HAP-1 (cell line): ENCODE results near the gene ACOX3.
"Not testable (repeated sequence)": the region's sequence is repeated elsewhere in the genome, so short reads cannot be mapped to it uniquely, and the experiment has no call there.

ENCODE experiments used
- DNase-seq, 2 experiments: peaks; one replicate each; pipeline ENCODE4 v3.0.0-alpha.2; 2016 to 2020; ENCODE audit warnings: low spot score in 2 of 2
- H3K27me3 ChIP-seq: fragments of 250-450 bp; sonication (Bioruptor Pico); 2 replicates; pipeline ENCODE4 v1.5.1; 2020; ENCODE audit warnings: low read depth, mild to moderate bottlenecking, moderate library complexity
- H3K36me3 ChIP-seq: fragments of 250-450 bp; sonication (Bioruptor Pico); replicated peaks from 2 replicates; pipeline ENCODE4 v1.5.1; 2020; ENCODE audit warnings: mild to moderate bottlenecking
- H3K4me1 ChIP-seq: fragments of 250-450 bp; sonication (Bioruptor Pico); 2 replicates; pipeline ENCODE4 v1.5.1; 2020; ENCODE audit warnings: mild to moderate bottlenecking
- H3K4me3 ChIP-seq: fragments of 250-450 bp; sonication (Bioruptor Pico); 2 replicates; pipeline ENCODE4 v1.5.1; 2020; ENCODE audit warnings: mild to moderate bottlenecking, moderate library complexity
- H3K9me3 ChIP-seq: fragments of 250-450 bp; sonication (Bioruptor Pico); 2 replicates; pipeline ENCODE4 v1.5.1; 2020; ENCODE audit warnings: mild to moderate bottlenecking, moderate library complexity
- in situ Hi-C: fragments of 300-500 bp; cut with MboI; formaldehyde crosslinking; loops from 3 replicates; pipeline ENCODE4 v1.14.3; 2020; ENCODE audit warnings: low sequenced_read_pairs, inconsistent platforms, mixed read lengths

The ACOX3 gene

GRCh38 chr4:8355864-8356565, 84.5 kb downstream of the ACOX3 start:
- Histone ChIP-seq H3K36me3 (no peaks in the 10 kb centered on the region), H3K4me3 (no peak overlapping the region), H3K27me3 (no peaks in the 10 kb centered on the region), H3K9me3 (peaks cover 4% of the 10 kb centered on the region), H3K4me1 (peaks cover 22% of the 10 kb centered on the region)
- no peak for DNase-seq
- in situ Hi-C loops: no loop called here

- H3K4me1 ChIP-seq: peaks cover 22% of the 10 kb centered on the region
- no peaks in the 10 kb centered on the region for H3K36me3 ChIP-seq
- in situ Hi-C loops: no loop called here
- no peaks in the 10 kb centered on the region for H3K27me3 ChIP-seq
- H3K4me3 ChIP-seq: no peak overlapping the region
- peaks cover 4% of the 10 kb centered on the region for H3K9me3 ChIP-seq
- DNase-seq: no peak
These were observed 85.2 kb downstream of the ACOX3 start for GRCh38 chr4:8355306-8355705.

GRCh38 chr4:8353912-8354453, 86.5 kb downstream of the ACOX3 start:
- DNase-seq: no peak
- H3K4me3 ChIP-seq: no peak overlapping the region
- no peaks in the 10 kb centered on the region for H3K27me3 ChIP-seq
- no peaks in the 10 kb centered on the region for H3K36me3 ChIP-seq
- peaks cover 14% of the 10 kb centered on the region for H3K4me1 ChIP-seq
- in situ Hi-C loops: no loop called here
- H3K9me3 ChIP-seq: peaks cover 3% of the 10 kb centered on the region

- Histone ChIP-seq H3K4me3 (no peak overlapping the region), H3K9me3 (no peaks in the 10 kb centered on the region; the same call in none of the 2 replicates), H3K4me1 (peaks cover 8% of the 10 kb centered on the region), H3K27me3 (no peaks in the 10 kb centered on the region), H3K36me3 (no peaks in the 10 kb centered on the region)
- in situ Hi-C loops: no loop called here
- DNase-seq: no peak
These were observed 87.3 kb downstream of the ACOX3 start for GRCh38 chr4:8353158-8353669.

GRCh38 chr4:8352368-8353157, 88.0 kb downstream of the ACOX3 start:
- no peaks in the 10 kb centered on the region; the same call in none of the 2 replicates for H3K9me3 ChIP-seq
- in situ Hi-C loops: no loop called here
- no peak for DNase-seq
- H3K27me3 ChIP-seq: no peaks in the 10 kb centered on the region
- no peaks in the 10 kb centered on the region for H3K36me3 ChIP-seq
- no peak overlapping the region for H3K4me3 ChIP-seq
- H3K4me1 ChIP-seq: peaks cover 3% of the 10 kb centered on the region

- H3K4me1 ChIP-seq: no peaks in the 10 kb centered on the region
- H3K9me3 ChIP-seq: no peaks in the 10 kb centered on the region; the same call in none of the 2 replicates
- no peak for DNase-seq
- no peak overlapping the region for H3K4me3 ChIP-seq
- in situ Hi-C loops: no loop called here
- no peaks in the 10 kb centered on the region for H3K27me3 ChIP-seq
- no peaks in the 10 kb centered on the region for H3K36me3 ChIP-seq
These were observed 88.6 kb downstream of the ACOX3 start for GRCh38 chr4:8351931-8352367.

- in situ Hi-C loops: no loop called here
- no peak overlapping the region for H3K4me3 ChIP-seq
- no peaks in the 10 kb centered on the region for H3K4me1 ChIP-seq
- H3K9me3 ChIP-seq: no peaks in the 10 kb centered on the region; the same call in none of the 2 replicates
- DNase-seq: peak in 1 of 2 experiments; percentile 3
- no peaks in the 10 kb centered on the region for H3K36me3 ChIP-seq
- no peaks in the 10 kb centered on the region for H3K27me3 ChIP-seq
These were observed 89.6 kb downstream of the ACOX3 start for GRCh38 chr4:8350841-8351461.

GRCh38 chr4:8350352-8350751, 90.2 kb downstream of the ACOX3 start:
- Histone ChIP-seq H3K4me3 (no peak overlapping the region), H3K27me3 (no peaks in the 10 kb centered on the region), H3K4me1 (no peaks in the 10 kb centered on the region), H3K9me3 (no peaks in the 10 kb centered on the region; the same call in none of the 2 replicates), H3K36me3 (no peaks in the 10 kb centered on the region)
- in situ Hi-C loops: no loop called here
- no peak for DNase-seq

GRCh38 chr4:8349664-8350236, 90.8 kb downstream of the ACOX3 start:
- no peaks in the 10 kb centered on the region for H3K4me1 ChIP-seq
- in situ Hi-C loops: no loop called here
- no peaks in the 10 kb centered on the region for H3K36me3 ChIP-seq
- H3K27me3 ChIP-seq: no peaks in the 10 kb centered on the region
- H3K4me3 ChIP-seq: no peak overlapping the region
- H3K9me3 ChIP-seq: no peaks in the 10 kb centered on the region; the same call in none of the 2 replicates
- no peak for DNase-seq

- H3K36me3 ChIP-seq, H3K27me3 ChIP-seq, H3K9me3 ChIP-seq, in situ Hi-C loops, DNase-seq, H3K4me1 ChIP-seq, H3K4me3 ChIP-seq: not testable (repeated sequence)
These were observed 91.3 kb downstream of the ACOX3 start for GRCh38 chr4:8349236-8349635.

- no peaks in the 10 kb centered on the region for H3K4me1 ChIP-seq
- no peaks in the 10 kb centered on the region for H3K27me3 ChIP-seq
- in situ Hi-C loops: no loop called here
- H3K9me3 ChIP-seq: no peaks in the 10 kb centered on the region
- no peak for DNase-seq
- H3K4me3 ChIP-seq: no peak overlapping the region
- no peaks in the 10 kb centered on the region for H3K36me3 ChIP-seq
These were observed 92.5 kb downstream of the ACOX3 start for GRCh38 chr4:8348071-8348470.

GRCh38 chr4:8347660-8348059, 92.9 kb downstream of the ACOX3 start:
- no peak overlapping the region for H3K4me3 ChIP-seq
- no peaks in the 10 kb centered on the region for H3K4me1 ChIP-seq
- no peaks in the 10 kb centered on the region for H3K27me3 ChIP-seq
- H3K36me3 ChIP-seq: no peaks in the 10 kb centered on the region
- DNase-seq: no peak
- in situ Hi-C loops: no loop called here
- H3K9me3 ChIP-seq: no peaks in the 10 kb centered on the region

GRCh38 chr4:8346838-8347605, 93.5 kb downstream of the ACOX3 start:
- peak in 1 of 2 experiments; percentile 2 for DNase-seq
- no peak overlapping the region for H3K4me3 ChIP-seq
- no peaks in the 10 kb centered on the region for H3K9me3 ChIP-seq
- in situ Hi-C loops: no loop called here
- no peaks in the 10 kb centered on the region for H3K36me3 ChIP-seq
- no peaks in the 10 kb centered on the region for H3K27me3 ChIP-seq
- no peaks in the 10 kb centered on the region for H3K4me1 ChIP-seq
